Endothelial cell of umbilical vein (primary cell): ENCODE results near the gene SPEF1.

Experiments used
- CTCF ChIP-seq, 2 donors: IDR thresholded peaks; 1 replicate in 1 of 2; 2 replicates in 1 of 2; pipeline ENCODE4 v1.5.1; 2011; ENCODE audit warnings: low read length in 2 of 2, mild to moderate bottlenecking in 2 of 2, moderate library complexity in 2 of 2, control low read depth in 1 of 2, inconsistent platforms in 1 of 2, low read depth in 1 of 2; ENCODE audit not compliant: insufficient read depth in 1 of 2; ENCODE audit errors: extremely low read depth in 1 of 2
- EZH2 ChIP-seq: IDR thresholded peaks from 2 replicates; pipeline ENCODE4 v1.6.1; 2012; ENCODE audit warnings: borderline replicate concordance, low read depth, mild to moderate bottlenecking, moderate library complexity, low read length, inconsistent platforms; ENCODE audit not compliant: severe bottlenecking
- POLR2A ChIP-seq: IDR thresholded peaks from 2 replicates; pipeline ENCODE4 v1.6.1; 2012; ENCODE audit warnings: low read depth, mild to moderate bottlenecking, control low read depth, low read length
- POLR2AphosphoS5 ChIP-seq: IDR thresholded peaks from 2 replicates; pipeline ENCODE4 v1.6.1; 2012; ENCODE audit warnings: low read depth, mild to moderate bottlenecking, control low read depth, low read length, moderate library complexity; ENCODE audit not compliant: insufficient read depth

GRCh38 chr20:3749087-3749688 lies 32.1 kb downstream of the SPEF1 start:
- no peak for TF ChIP-seq POLR2A
- no peak for TF ChIP-seq CTCF (IDR thresholded peaks at IDR 0.05; ENCODE audit: extremely low read depth in 1 of 2, insufficient read depth in 1 of 2, low read depth in 1 of 2, low read length in 2 of 2)
- TF ChIP-seq EZH2 = no peak
- no peak for TF ChIP-seq POLR2AphosphoS5
